GM12878 (cell line): Measurements from ENCODE around the gene EXOC4. TPM values are rescaled to one million over a fixed set of nuclear protein-coding genes. Genes with fewer than 3 reads are reported as not detected.

Experiments used
- ATAC-seq: fragments of 200-7000 bp; cut with Tn5 transposase; 3 replicates; pipeline ENCODE4 v1.9.1; 2020; ENCODE audit warnings: mild to moderate bottlenecking, moderate library complexity
- BruUV-seq: library from RNA; stranded (reverse); fragments of 400-500 nt; replicated peaks from 2 replicates; lab custom pipeline; 2021; lab: Mats Ljungman, UMichigan
- CTCF ChIA-PET: fragments of 300-600 bp; sonication (Branson Sonifier 250); formaldehyde crosslinking; extraction: SDS; loops from one replicate; lab custom pipeline; 2021; ENCODE audit warnings: inconsistent platforms; lab: Yijun Ruan, JAX
- POLR2A ChIA-PET: fragments of 350-600 bp; formaldehyde crosslinking; extraction: SDS; loops from one replicate; lab custom pipeline; 2021; ENCODE audit warnings: inconsistent platforms; lab: Charles Lee
- RAD21 ChIA-PET: fragments of 300-600 bp; sonication (Branson Sonifier 250); formaldehyde crosslinking; loops from one replicate; lab custom pipeline; 2023; ENCODE audit warnings: antibody characterized with exemption; ENCODE audit not compliant: unreplicated experiment; lab: Charles Lee
- SMC1A ChIA-PET: fragments of 300-600 bp; sonication (Branson Sonifier 250); formaldehyde crosslinking; loops from one replicate; lab custom pipeline; 2023; ENCODE audit not compliant: unreplicated experiment, uncharacterized antibody; lab: Charles Lee
- DNase-seq: peaks from one replicate; pipeline ENCODE4 v3.0.0-alpha.2; 2011; ENCODE audit warnings: low read depth, low spot score
- FAIRE-seq: peaks from 3 replicates; lab custom pipeline; 2011; peaks lifted over from hg19 to GRCh38; lab: Jason Lieb, UNC
- H2AFZ ChIP-seq: 2 replicates; pipeline ENCODE4 v1.6.0; 2011; ENCODE audit warnings: low read depth, low read length, control low read depth; ENCODE audit not compliant: control insufficient read depth
- H3K27ac ChIP-seq: 2 replicates; pipeline ENCODE4 v1.5.1; 2011; ENCODE audit warnings: control low read depth; ENCODE audit not compliant: control insufficient read depth, insufficient read depth
- H3K27me3 ChIP-seq, 2 experiments: replicated peaks in 1 of 2; 2 replicates each; pipeline versions ENCODE4 v1.6.0 to v1.6.1; 2011; ENCODE audit warnings: low read length in 1 of 2; ENCODE audit not compliant: control insufficient read depth in 2 of 2, insufficient read depth in 2 of 2
- H3K36me3 ChIP-seq, 2 experiments: 2 replicates each; pipeline ENCODE4 v1.5.1; 2011; ENCODE audit warnings: low read length in 1 of 2; ENCODE audit not compliant: control insufficient read depth in 2 of 2, insufficient read depth in 2 of 2
- H3K4me1 ChIP-seq: 2 replicates; pipeline ENCODE4 v1.6.1; 2011; ENCODE audit warnings: mild to moderate bottlenecking, low read length, moderate library complexity, mixed read lengths; ENCODE audit not compliant: control insufficient read depth, insufficient read depth
- H3K4me2 ChIP-seq: 2 replicates; pipeline ENCODE4 v1.6.0; 2011; ENCODE audit warnings: control low read depth; ENCODE audit not compliant: control insufficient read depth, insufficient read depth
- H3K4me3 ChIP-seq: fragments of 200-600 bp; sonication (generic); 2 replicates; pipeline ENCODE4 v1.5.1; 2016
- H3K79me2 ChIP-seq: 2 replicates; pipeline ENCODE4 v1.6.0; 2011; ENCODE audit warnings: low read length; ENCODE audit not compliant: control insufficient read depth, insufficient read depth
- H3K9ac ChIP-seq: 2 replicates; pipeline ENCODE4 v1.8.0; 2011; ENCODE audit warnings: low read length, control low read depth, mixed read lengths; ENCODE audit not compliant: control insufficient read depth, insufficient read depth
- H3K9me3 ChIP-seq: replicated peaks from 3 replicates; pipeline ENCODE4 v1.5.1; 2011; ENCODE audit warnings: mild to moderate bottlenecking, low read length; ENCODE audit not compliant: control insufficient read depth, insufficient read depth
- H4K20me1 ChIP-seq: 2 replicates; pipeline ENCODE4 v1.6.0; 2011; ENCODE audit not compliant: control insufficient read depth, insufficient read depth
- CREB1 ChIP-seq: IDR thresholded peaks from 2 replicates; pipeline ENCODE4 v1.6.1; 2012; ENCODE audit warnings: low read depth, mild to moderate bottlenecking, inconsistent platforms
- E2F8 ChIP-seq: fragments of 450-650 bp; IDR thresholded peaks from 2 replicates; pipeline ENCODE4 v1.6.1; 2018; ENCODE audit warnings: mild to moderate bottlenecking, low read depth, moderate library complexity; ENCODE audit not compliant: partially characterized antibody
- GABPA ChIP-seq: IDR thresholded peaks from 2 replicates; pipeline ENCODE4 v1.6.1; 2014; ENCODE audit warnings: antibody characterized with exemption, low read depth, mild to moderate bottlenecking, inconsistent platforms
- KLF5 ChIP-seq: fragments of 450-650 bp; IDR thresholded peaks from 2 replicates; pipeline ENCODE4 v1.6.1; 2014; ENCODE audit warnings: mild to moderate bottlenecking; ENCODE audit not compliant: partially characterized antibody
- MEF2B ChIP-seq: fragments of 450-650 bp; IDR thresholded peaks from 2 replicates; pipeline ENCODE4 v1.6.1; 2018; ENCODE audit warnings: mild to moderate bottlenecking, moderate library complexity; ENCODE audit not compliant: partially characterized antibody, poor library complexity, severe bottlenecking
- NBN ChIP-seq: fragments of 450-650 bp; IDR thresholded peaks from 2 replicates; pipeline ENCODE4 v1.6.1; 2016
- POLR2AphosphoS5 ChIP-seq: IDR thresholded peaks from 2 replicates; pipeline ENCODE4 v1.6.1; 2011; ENCODE audit warnings: mild to moderate bottlenecking, low read length, inconsistent platforms
- POU2F2 ChIP-seq: IDR thresholded peaks from 3 replicates; pipeline ENCODE4 v1.6.1; 2011; ENCODE audit warnings: low read depth, mild to moderate bottlenecking, low read length, borderline replicate concordance
- RB1 ChIP-seq: fragments of 450-650 bp; formaldehyde crosslinking; IDR thresholded peaks from 2 replicates; pipeline ENCODE4 v1.6.1; 2017; ENCODE audit warnings: mild to moderate bottlenecking, borderline replicate concordance
- SMAD5 ChIP-seq: IDR thresholded peaks from 2 replicates; pipeline ENCODE4 v1.6.1; 2016; ENCODE audit warnings: antibody characterized with exemption, low read depth
- SREBF1 ChIP-seq: IDR thresholded peaks from 2 replicates; pipeline ENCODE4 v1.6.1; 2012; ENCODE audit warnings: mild to moderate bottlenecking, low read length
- STAT3 ChIP-seq: IDR thresholded peaks from 2 replicates; pipeline ENCODE4 v1.6.1; 2011; ENCODE audit warnings: low read depth, low read length, improper control_type of control experiment
- TBL1XR1 ChIP-seq: IDR thresholded peaks from 2 replicates; pipeline ENCODE4 v1.6.1; 2012; ENCODE audit warnings: low read depth, low read length, improper control_type of control experiment
- ZBTB40 ChIP-seq: fragments of 450-650 bp; IDR thresholded peaks from 2 replicates; pipeline ENCODE4 v1.6.1; 2016; ENCODE audit warnings: mild to moderate bottlenecking, moderate library complexity, borderline replicate concordance
- WGBS: methylation state at CpG from one replicate; pipeline ENCODE4 v1.1.6; 2016; ENCODE audit warnings: low lambda C conversion rate; ENCODE audit not compliant: insufficient replicate concordance, insufficient coverage; ENCODE audit errors: missing lambda C conversion rate; 5-methylcytosine and 5-hydroxymethylcytosine counted together
- in situ Hi-C: fragments of 300-500 bp; cut with MboI; formaldehyde crosslinking; loops from 9 replicates; pipeline ENCODE4 v1.14.3; 2018; ENCODE audit warnings: mixed read lengths
- intact Hi-C: fragments of 100-400 bp; cut with micrococcal nuclease; formaldehyde crosslinking; loops from one replicate; pipeline ENCODE4 v1.14.2; 2022; ENCODE audit not compliant: unreplicated experiment
- polyA plus RNA-seq, 11 experiments: library from polyadenylated mRNA; depleted of rRNA in 4 of 11; unstranded in 6 of 11; stranded (reverse) in 5 of 11; fragments of >200 nt; fragmentation: Nextera tagmentation in 4 of 11; fragmentation: Illumina TruSeq in 1 of 11; extraction: Ambion mirVana in 4 of 11; extraction: Trizol in 1 of 11; gene quantifications; 1 replicate in 1 of 11; 2 replicates in 10 of 11; pipeline versions ENCODE4 v1.2.1 to v1.2.3, GENCODE V29; 2011 to 2016; ENCODE audit warnings: inconsistent platforms in 2 of 11, missing spikeins in 2 of 11, low read depth in 1 of 11
- total RNA-seq, 4 experiments: library from RNA; depleted of rRNA in 3 of 4; stranded (reverse); fragments of >200 nt in 3 of 4; fragmentation: Illumina TruSeq in 1 of 4; extraction: Trizol in 1 of 4; gene quantifications; 2 replicates each; pipeline versions ENCODE4 v1.2.1 to v1.2.3, GENCODE V29; 2013 to 2021
- TF ChIP-seq, protein P1 (sequence below): fragments of 450-650 bp; conservative IDR thresholded peaks from 2 replicates; pipeline ENCODE4 v1.6.1; 2017; ENCODE audit warnings: mild to moderate bottlenecking, moderate library complexity

EXOC4 gene
- total and polyA plus RNA-seq, 10 of the 15 experiments (the other 5 are each of a cell fraction or from before 2014, with no cell fraction given): 13.2 to 44.5 (median 29.6) TPM

DNA sequence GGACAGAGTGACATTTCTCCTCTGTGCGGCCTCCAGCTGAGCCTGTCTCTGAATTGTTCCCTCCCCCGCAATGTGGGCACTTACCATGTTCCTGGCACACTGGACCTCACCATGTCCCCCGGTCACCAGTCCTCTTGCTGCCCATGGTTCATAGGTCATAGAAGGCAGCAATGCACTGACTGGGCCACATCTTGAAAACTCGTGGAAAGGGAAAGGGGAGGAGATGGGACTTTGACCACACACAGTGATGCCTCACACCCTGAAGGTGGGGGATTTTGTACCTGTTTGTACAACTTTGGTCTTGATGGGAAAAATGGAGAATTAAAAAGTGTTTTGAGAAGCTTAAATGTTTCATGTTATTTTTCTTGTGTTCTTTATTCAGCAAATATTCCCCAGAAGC, 812.5 kb downstream of the EXOC4 start (continued):
- TF ChIP-seq E2F8 (no peak), NBN (no peak)
- TF ChIP-seq, all 136 proteins: peak for 0

GRCh38 chr7:134067164-134067563, 814.3 kb downstream of the EXOC4 start:
- Histone ChIP-seq H3K36me3 (no peaks in the 10 kb centered on the region), H2AFZ (no peak overlapping the region), H3K79me2 (no peaks in the 10 kb centered on the region), H3K4me3 (no peak overlapping the region), H3K4me1 (peaks cover 15% of the 10 kb centered on the region), H3K27ac (no peak overlapping the region), H3K9me3 (no peaks in the 10 kb centered on the region), H3K4me2 (no peak overlapping the region), H3K9ac (no peak overlapping the region), H3K27me3 (no peaks in the 10 kb centered on the region), H4K20me1 (no peaks in the 10 kb centered on the region)
- SMC1A ChIA-PET: no interaction called here
- CTCF ChIA-PET: interaction anchor here (0.6 to 0.9 kb wide), 2 partner anchors 10 to 74 kb away, joined by 3 read pairs; no protein-coding TSS in a partner anchor
- FAIRE-seq (no peak), ATAC-seq (no peak), DNase-seq (no peak)
- no TSS peak for BruUV-seq
- in situ Hi-C loops: no loop called here
- 82% methylated on average over 4 of the region's 4 CpGs for WGBS
- RAD21 ChIA-PET: no interaction called here
- POLR2A ChIA-PET: interaction anchor here (0.8 kb wide), 1 partner anchor 20 kb away, joined by 3 read pairs; no protein-coding TSS in a partner anchor
- intact Hi-C loops: no loop called here
- no peak for TF ChIP-seq TBL1XR1
- TF ChIP-seq CREB1: no peak
- TF ChIP-seq POU2F2: no peak
- TF ChIP-seq POLR2AphosphoS5: no peak
- TF ChIP-seq RB1: no peak
- no peak for TF ChIP-seq STAT3
- TF ChIP-seq KLF5: no peak
- TF ChIP-seq MEF2B: no peak
- no peak for TF ChIP-seq ZBTB40
- TF ChIP-seq NBN: no peak
- TF ChIP-seq SREBF1: no peak
- no peak for TF ChIP-seq SMAD5
- TF ChIP-seq GABPA: no peak
- TF ChIP-seq, protein P1, sequence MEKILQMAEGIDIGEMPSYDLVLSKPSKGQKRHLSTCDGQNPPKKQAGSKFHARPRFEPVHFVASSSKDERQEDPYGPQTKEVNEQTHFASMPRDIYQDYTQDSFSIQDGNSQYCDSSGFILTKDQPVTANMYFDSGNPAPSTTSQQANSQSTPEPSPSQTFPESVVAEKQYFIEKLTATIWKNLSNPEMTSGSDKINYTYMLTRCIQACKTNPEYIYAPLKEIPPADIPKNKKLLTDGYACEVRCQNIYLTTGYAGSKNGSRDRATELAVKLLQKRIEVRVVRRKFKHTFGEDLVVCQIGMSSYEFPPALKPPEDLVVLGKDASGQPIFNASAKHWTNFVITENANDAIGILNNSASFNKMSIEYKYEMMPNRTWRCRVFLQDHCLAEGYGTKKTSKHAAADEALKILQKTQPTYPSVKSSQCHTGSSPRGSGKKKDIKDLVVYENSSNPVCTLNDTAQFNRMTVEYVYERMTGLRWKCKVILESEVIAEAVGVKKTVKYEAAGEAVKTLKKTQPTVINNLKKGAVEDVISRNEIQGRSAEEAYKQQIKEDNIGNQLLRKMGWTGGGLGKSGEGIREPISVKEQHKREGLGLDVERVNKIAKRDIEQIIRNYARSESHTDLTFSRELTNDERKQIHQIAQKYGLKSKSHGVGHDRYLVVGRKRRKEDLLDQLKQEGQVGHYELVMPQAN: no peak
